Vagina (tissue), 2 donors: ENCODE measurements around the gene AFAP1. TPM values are rescaled to one million over a fixed set of nuclear protein-coding genes. Genes with fewer than 3 reads are reported as not detected.

Source experiments
- DNase-seq, 2 donors: peaks; one replicate each; pipeline ENCODE4 v3.0.0-alpha.2; 2017; ENCODE audit errors: extremely low spot score in 2 of 2
- H3K27ac ChIP-seq: fragments of 200-600 bp; sonication (generic); one replicate; pipeline ENCODE4 v1.5.1; 2019
- H3K27me3 ChIP-seq: fragments of 200-600 bp; sonication (generic); one replicate; pipeline ENCODE4 v1.5.1; 2019
- H3K36me3 ChIP-seq, 2 donors: fragments of 200-600 bp; sonication (generic); one replicate each; pipeline ENCODE4 v1.5.1; 2017 to 2019
- H3K4me1 ChIP-seq: fragments of 200-600 bp; sonication (generic); one replicate; pipeline ENCODE4 v1.5.1; 2019
- H3K4me3 ChIP-seq, 2 donors: fragments of 200-600 bp; sonication (generic); 1 replicate in 1 of 2; 2 replicates in 1 of 2; pipeline ENCODE4 v1.5.1; 2016 to 2019
- H3K9me3 ChIP-seq: fragments of 200-600 bp; sonication (generic); one replicate; pipeline ENCODE4 v1.5.1; 2019
- POLR2A ChIP-seq, 2 donors: fragments of 450-650 bp; IDR thresholded peaks; one replicate each; pipeline ENCODE4 v1.6.1; 2017; ENCODE audit warnings: antibody characterized with exemption in 2 of 2, mild to moderate bottlenecking in 2 of 2, moderate library complexity in 2 of 2
- POLR2AphosphoS5 ChIP-seq, 2 donors: sonication (generic); formaldehyde crosslinking; IDR thresholded peaks; one replicate each; pipeline ENCODE4 v1.9.0; 2017; ENCODE audit warnings: antibody characterized with exemption in 2 of 2, mild to moderate bottlenecking in 2 of 2, low read depth in 1 of 2; ENCODE audit not compliant: insufficient read depth in 1 of 2
- intact Hi-C: fragments of 100-400 bp; cut with DNase I; formaldehyde crosslinking; loops from one replicate; pipeline ENCODE4 v1.15.1; 2023
- total RNA-seq: library from RNA; depleted of rRNA; stranded (reverse); fragments of >200 nt; gene quantifications from one replicate; pipeline ENCODE4 v1.2.3, GENCODE V29; 2016
- TF ChIP-seq, protein P1 (sequence below), 3 experiments: fragments of 450-650 bp in 2 of 3; fragments of 200-600 bp in 1 of 3; sonication (generic) in 1 of 3; IDR thresholded peaks; one replicate each; pipeline ENCODE4 v1.5.1; 2017 to 2019; ENCODE audit warnings: antibody characterized with exemption in 3 of 3, mild to moderate bottlenecking in 2 of 3, moderate library complexity in 2 of 3

Gene AFAP1
- total RNA-seq, 1 donor from 2014 or later: 20.4 TPM

DNA sequence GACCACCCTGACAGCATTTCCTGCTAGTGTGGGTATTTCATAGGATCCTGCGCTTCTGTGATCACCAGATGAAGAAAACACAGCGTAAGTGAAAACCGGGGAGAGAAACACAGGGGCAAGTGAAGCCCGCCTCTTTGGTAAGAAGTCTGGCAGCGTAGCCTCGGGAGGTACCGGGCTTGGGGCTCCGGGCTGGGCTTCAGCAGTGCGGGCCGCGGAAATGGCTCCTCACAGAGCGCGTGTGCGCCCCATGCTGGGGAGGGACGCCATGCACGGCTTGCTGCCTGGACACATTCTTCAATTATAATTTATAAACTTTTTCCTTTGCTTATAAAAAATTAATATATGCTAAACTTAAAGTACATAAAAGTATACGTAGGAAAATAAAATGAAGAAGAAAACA, 151.5 kb downstream of the AFAP1 start:
- intact Hi-C loops: no loop called here
- DNase-seq: no peak
- no peaks in the 10 kb centered on the region for H3K36me3 ChIP-seq

DNA sequence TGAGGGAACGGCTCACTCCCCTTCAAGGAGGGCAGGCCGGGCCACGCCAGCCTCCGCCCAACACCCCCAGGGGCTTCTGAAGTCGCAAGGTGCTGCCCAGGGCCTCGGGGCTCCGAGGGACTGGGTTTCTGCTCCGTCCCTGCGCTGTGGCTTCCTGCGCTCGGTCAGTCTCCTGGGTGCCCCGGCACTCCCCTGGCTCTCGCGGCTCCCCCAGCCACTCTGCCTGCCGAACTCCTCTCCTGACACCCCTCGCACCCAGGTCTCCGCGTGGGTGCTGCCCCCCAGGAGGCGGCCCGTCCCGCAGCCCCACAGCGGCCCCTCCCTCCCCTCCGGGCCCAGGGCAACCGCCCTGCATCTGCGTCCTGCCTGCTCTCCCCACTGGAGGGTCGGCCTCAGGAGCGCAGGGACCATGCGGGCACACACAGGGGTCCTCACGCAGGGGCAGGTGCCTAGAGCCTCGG, 151.9 kb downstream of the AFAP1 start:
- Histone ChIP-seq H3K27me3 (no peaks in the 10 kb centered on the region), H3K4me3 (no peak overlapping the region), H3K9me3 (no peaks in the 10 kb centered on the region), H3K4me1 (no peaks in the 10 kb centered on the region), H3K27ac (no peak overlapping the region), H3K36me3 (no peaks in the 10 kb centered on the region)
- intact Hi-C loops: no loop called here
- DNase-seq: no peak
- TF ChIP-seq POLR2A (IDR thresholded peaks at IDR 0.05) (no peak), POLR2AphosphoS5 (IDR thresholded peaks at IDR 0.05; ENCODE audit: insufficient read depth in 1 of 2, low read depth in 1 of 2) (no peak)
- TF ChIP-seq, protein P1, sequence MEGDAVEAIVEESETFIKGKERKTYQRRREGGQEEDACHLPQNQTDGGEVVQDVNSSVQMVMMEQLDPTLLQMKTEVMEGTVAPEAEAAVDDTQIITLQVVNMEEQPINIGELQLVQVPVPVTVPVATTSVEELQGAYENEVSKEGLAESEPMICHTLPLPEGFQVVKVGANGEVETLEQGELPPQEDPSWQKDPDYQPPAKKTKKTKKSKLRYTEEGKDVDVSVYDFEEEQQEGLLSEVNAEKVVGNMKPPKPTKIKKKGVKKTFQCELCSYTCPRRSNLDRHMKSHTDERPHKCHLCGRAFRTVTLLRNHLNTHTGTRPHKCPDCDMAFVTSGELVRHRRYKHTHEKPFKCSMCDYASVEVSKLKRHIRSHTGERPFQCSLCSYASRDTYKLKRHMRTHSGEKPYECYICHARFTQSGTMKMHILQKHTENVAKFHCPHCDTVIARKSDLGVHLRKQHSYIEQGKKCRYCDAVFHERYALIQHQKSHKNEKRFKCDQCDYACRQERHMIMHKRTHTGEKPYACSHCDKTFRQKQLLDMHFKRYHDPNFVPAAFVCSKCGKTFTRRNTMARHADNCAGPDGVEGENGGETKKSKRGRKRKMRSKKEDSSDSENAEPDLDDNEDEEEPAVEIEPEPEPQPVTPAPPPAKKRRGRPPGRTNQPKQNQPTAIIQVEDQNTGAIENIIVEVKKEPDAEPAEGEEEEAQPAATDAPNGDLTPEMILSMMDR (IDR thresholded peaks at IDR 0.05): no peak

More for the DNA sequence above, 151.5 kb downstream of the AFAP1 start:
- H3K9me3 ChIP-seq: no peaks in the 10 kb centered on the region
- H3K27me3 ChIP-seq: no peaks in the 10 kb centered on the region
- no peaks in the 10 kb centered on the region for H3K4me1 ChIP-seq
- TF ChIP-seq POLR2A (IDR thresholded peaks at IDR 0.05) (no peak), POLR2AphosphoS5 (IDR thresholded peaks at IDR 0.05; ENCODE audit: insufficient read depth in 1 of 2, low read depth in 1 of 2) (no peak)
- TF ChIP-seq, protein P1 (IDR thresholded peaks at IDR 0.05): no peak
- H3K27ac ChIP-seq: no peak overlapping the region
- H3K4me3 ChIP-seq: no peak overlapping the region

DNA sequence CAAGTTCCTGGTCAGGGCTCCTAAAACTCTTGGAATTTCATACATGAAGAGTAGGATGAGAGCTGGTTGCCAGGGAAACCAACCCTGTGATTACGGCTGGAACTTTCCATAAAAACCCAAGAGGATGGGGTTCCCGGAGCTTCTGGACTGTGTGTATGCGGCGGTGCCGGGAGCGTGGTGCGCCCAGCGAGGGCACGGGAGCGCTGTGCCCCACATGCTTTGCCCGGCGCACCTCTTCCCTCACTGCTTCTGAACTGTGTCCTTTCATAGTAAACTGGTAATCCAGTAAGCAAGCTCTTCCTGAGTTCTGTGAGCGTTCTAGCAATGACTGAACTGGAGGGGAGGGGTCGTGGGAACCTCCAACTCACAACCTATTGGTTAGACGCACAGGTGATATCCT, 152.6 kb downstream of the AFAP1 start:
- Histone ChIP-seq H3K27ac (no peak overlapping the region), H3K36me3 (no peaks in the 10 kb centered on the region), H3K4me3 (no peak overlapping the region), H3K27me3 (no peaks in the 10 kb centered on the region), H3K4me1 (peaks cover 2% of the 10 kb centered on the region), H3K9me3 (no peaks in the 10 kb centered on the region)
- no peak for DNase-seq
- intact Hi-C loops: no loop called here
- TF ChIP-seq POLR2AphosphoS5 (IDR thresholded peaks at IDR 0.05; ENCODE audit: insufficient read depth in 1 of 2, low read depth in 1 of 2): no peak
- TF ChIP-seq, protein P1 (IDR thresholded peaks at IDR 0.05): no peak
- TF ChIP-seq POLR2A (IDR thresholded peaks at IDR 0.05): no peak

DNA sequence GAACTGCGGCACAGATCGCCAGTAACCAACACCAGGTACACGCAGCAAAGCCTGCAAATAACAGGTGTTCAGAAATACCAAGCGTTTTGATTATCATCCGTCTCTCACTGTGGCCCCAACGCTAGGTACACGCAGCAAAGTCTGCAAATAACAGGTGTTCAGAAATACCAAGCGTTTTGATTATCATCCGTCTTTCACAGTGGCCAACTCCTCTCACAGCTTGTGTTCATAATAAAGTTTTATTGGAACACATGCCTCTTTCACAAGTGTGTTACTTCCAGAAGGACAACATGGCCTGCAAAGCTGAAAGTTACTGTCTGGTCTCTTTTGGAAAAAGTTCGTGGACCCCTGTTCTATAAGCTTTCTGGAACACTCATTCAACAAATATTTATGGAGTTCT, 153.1 kb downstream of the AFAP1 start:
- no peaks in the 10 kb centered on the region for H3K9me3 ChIP-seq
- no peak overlapping the region for H3K27ac ChIP-seq
- no peak overlapping the region for H3K4me3 ChIP-seq
- intact Hi-C loops: no loop called here
- H3K27me3 ChIP-seq: no peaks in the 10 kb centered on the region
- no peaks in the 10 kb centered on the region for H3K36me3 ChIP-seq
- peaks cover 7% of the 10 kb centered on the region for H3K4me1 ChIP-seq
- TF ChIP-seq POLR2A (IDR thresholded peaks at IDR 0.05): no peak
- no peak for TF ChIP-seq POLR2AphosphoS5 (IDR thresholded peaks at IDR 0.05; ENCODE audit: insufficient read depth in 1 of 2, low read depth in 1 of 2)
- TF ChIP-seq, protein P1 (IDR thresholded peaks at IDR 0.05): no peak
- no peak for DNase-seq

DNA sequence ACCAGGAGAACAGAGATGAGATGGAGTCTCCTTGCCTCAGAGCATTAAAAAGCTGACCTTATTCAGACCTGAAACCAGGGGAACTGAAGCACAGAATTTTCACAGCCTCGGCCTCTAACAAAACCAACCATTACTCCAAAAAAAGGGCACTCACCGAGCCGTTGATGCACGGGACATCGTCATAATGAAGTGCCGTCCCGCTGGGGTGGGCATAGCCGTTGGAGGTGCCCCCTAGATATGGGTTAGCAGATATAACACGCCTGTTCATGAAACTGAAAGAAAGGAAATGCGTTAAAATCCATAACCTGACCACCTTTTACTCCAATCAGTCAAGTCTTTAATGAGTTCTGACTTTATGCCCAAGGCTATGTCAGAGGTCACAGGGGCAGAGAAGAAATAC, 153.6 kb downstream of the AFAP1 start:
- H3K27me3 ChIP-seq: no peaks in the 10 kb centered on the region
- H3K4me3 ChIP-seq: no peak overlapping the region
- no peak for DNase-seq
- intact Hi-C loops: no loop called here
- H3K36me3 ChIP-seq: no peaks in the 10 kb centered on the region
- no peaks in the 10 kb centered on the region for H3K9me3 ChIP-seq
- H3K4me1 ChIP-seq: peaks cover 8% of the 10 kb centered on the region
- no peak for TF ChIP-seq POLR2AphosphoS5 (IDR thresholded peaks at IDR 0.05; ENCODE audit: insufficient read depth in 1 of 2, low read depth in 1 of 2)
- TF ChIP-seq, protein P1 (IDR thresholded peaks at IDR 0.05): no peak
- TF ChIP-seq POLR2A (IDR thresholded peaks at IDR 0.05): no peak
- no peak overlapping the region for H3K27ac ChIP-seq
